HEK293 (cell line): ENCODE data around the gene SPATA21.

Source experiments
- BCL11B ChIP-seq: fragments of 450-650 bp; formaldehyde crosslinking; IDR thresholded peaks from 2 replicates; pipeline ENCODE4 v1.5.1; 2016; ENCODE audit warnings: low read depth, missing biosample characterization, missing genetic modification characterization
- ELK4 ChIP-seq: IDR thresholded peaks from 2 replicates; pipeline ENCODE4 v1.6.1; 2011; ENCODE audit warnings: mild to moderate bottlenecking, low read depth, low read length, borderline replicate concordance
- HOXA7 ChIP-seq: sonication (generic); formaldehyde crosslinking; IDR thresholded peaks from 2 replicates; pipeline ENCODE4 v1.8.1; 2022; ENCODE audit warnings: missing genetic modification reagents, borderline replicate concordance
- HOXC10 ChIP-seq: sonication (generic); formaldehyde crosslinking; IDR thresholded peaks from 2 replicates; pipeline ENCODE4 v1.8.1; 2023; ENCODE audit warnings: mild to moderate bottlenecking, missing genetic modification reagents
- HOXD13 ChIP-seq: sonication (generic); formaldehyde crosslinking; IDR thresholded peaks from 2 replicates; pipeline ENCODE4 v1.8.0; 2022; ENCODE audit warnings: missing genetic modification reagents, borderline replicate concordance
- MYNN ChIP-seq: fragments of 450-650 bp; formaldehyde crosslinking; IDR thresholded peaks from 2 replicates; pipeline ENCODE4 v1.5.1; 2016; ENCODE audit warnings: missing biosample characterization, missing genetic modification characterization, borderline replicate concordance
- SCRT2 ChIP-seq: fragments of 450-650 bp; formaldehyde crosslinking; IDR thresholded peaks from 2 replicates; pipeline ENCODE4 v1.5.1; 2016; ENCODE audit warnings: missing biosample characterization, missing genetic modification characterization
- TSHZ1 ChIP-seq: fragments of 450-650 bp; formaldehyde crosslinking; IDR thresholded peaks from 2 replicates; pipeline ENCODE4 v1.5.1; 2016; ENCODE audit warnings: missing biosample characterization, missing genetic modification characterization, borderline replicate concordance
- ZBTB1 ChIP-seq: fragments of 450-650 bp; formaldehyde crosslinking; IDR thresholded peaks from 2 replicates; pipeline ENCODE4 v1.5.1; 2016; ENCODE audit warnings: missing biosample characterization, missing genetic modification characterization
- ZBTB10 ChIP-seq: fragments of 450-650 bp; formaldehyde crosslinking; IDR thresholded peaks from 2 replicates; pipeline ENCODE4 v1.5.1; 2016; ENCODE audit warnings: missing biosample characterization, missing genetic modification characterization
- ZBTB7A ChIP-seq: fragments of 450-650 bp; formaldehyde crosslinking; IDR thresholded peaks from 2 replicates; pipeline ENCODE4 v1.5.1; 2016; ENCODE audit warnings: low read depth, missing biosample characterization, missing genetic modification characterization
- ZNF140 ChIP-seq: fragments of 450-650 bp; formaldehyde crosslinking; IDR thresholded peaks from 2 replicates; pipeline ENCODE4 v1.5.1; 2016; ENCODE audit warnings: missing biosample characterization, missing genetic modification characterization
- ZNF146 ChIP-seq: fragments of 450-650 bp; formaldehyde crosslinking; IDR thresholded peaks from 2 replicates; pipeline ENCODE4 v1.5.1; 2016; ENCODE audit warnings: missing biosample characterization, missing genetic modification characterization
- ZNF157 ChIP-seq: fragments of 450-650 bp; formaldehyde crosslinking; IDR thresholded peaks from 2 replicates; pipeline ENCODE4 v1.5.1; 2016; ENCODE audit warnings: missing biosample characterization, missing genetic modification characterization
- ZNF169 ChIP-seq: fragments of 450-650 bp; formaldehyde crosslinking; IDR thresholded peaks from 2 replicates; pipeline ENCODE4 v1.5.1; 2016; ENCODE audit warnings: missing biosample characterization, missing genetic modification characterization
- ZNF211 ChIP-seq: fragments of 450-650 bp; formaldehyde crosslinking; IDR thresholded peaks from 2 replicates; pipeline ENCODE4 v1.5.1; 2016; ENCODE audit warnings: low read depth, missing biosample characterization, missing genetic modification characterization
- ZNF23 ChIP-seq: fragments of 450-650 bp; formaldehyde crosslinking; IDR thresholded peaks from 2 replicates; pipeline ENCODE4 v1.5.1; 2016; ENCODE audit warnings: missing biosample characterization, missing genetic modification characterization, borderline replicate concordance
- ZNF350 ChIP-seq: fragments of 450-650 bp; formaldehyde crosslinking; IDR thresholded peaks from 2 replicates; pipeline ENCODE4 v1.5.0; 2017; ENCODE audit warnings: missing biosample characterization, mild to moderate bottlenecking, missing genetic modification characterization
- ZNF354C ChIP-seq: fragments of 450-650 bp; formaldehyde crosslinking; IDR thresholded peaks from 2 replicates; pipeline ENCODE4 v1.5.1; 2016; ENCODE audit warnings: missing biosample characterization, missing genetic modification characterization, low read depth, borderline replicate concordance
- ZNF366 ChIP-seq: fragments of 450-650 bp; formaldehyde crosslinking; conservative IDR thresholded peaks from 2 replicates; pipeline ENCODE4 v1.5.1; 2016; ENCODE audit warnings: missing biosample characterization, missing genetic modification characterization
- ZNF394 ChIP-seq: fragments of 450-650 bp; formaldehyde crosslinking; IDR thresholded peaks from 2 replicates; pipeline ENCODE4 v1.5.1; 2016; ENCODE audit warnings: missing biosample characterization, missing genetic modification characterization, mild to moderate bottlenecking, moderate library complexity, borderline replicate concordance
- ZNF501 ChIP-seq: fragments of 450-650 bp; formaldehyde crosslinking; IDR thresholded peaks from 2 replicates; pipeline ENCODE4 v1.5.1; 2016; ENCODE audit warnings: missing biosample characterization, missing genetic modification characterization
- ZNF514 ChIP-seq: fragments of 450-650 bp; formaldehyde crosslinking; IDR thresholded peaks from 2 replicates; pipeline ENCODE4 v1.5.1; 2016; ENCODE audit warnings: missing biosample characterization, missing genetic modification characterization
- ZNF521 ChIP-seq: fragments of 450-650 bp; formaldehyde crosslinking; IDR thresholded peaks from 2 replicates; pipeline ENCODE4 v1.5.1; 2017; ENCODE audit warnings: missing biosample characterization, mild to moderate bottlenecking, missing genetic modification characterization
- ZNF529 ChIP-seq: fragments of 450-650 bp; formaldehyde crosslinking; IDR thresholded peaks from 2 replicates; pipeline ENCODE4 v1.5.1; 2017; ENCODE audit warnings: missing genetic modification characterization, missing biosample characterization; ENCODE audit not compliant: insufficient replicate concordance
- ZNF549 ChIP-seq: fragments of 450-650 bp; IDR thresholded peaks from 2 replicates; pipeline ENCODE4 v1.5.1; 2018; ENCODE audit warnings: missing biosample characterization, missing genetic modification characterization, mild to moderate bottlenecking, inconsistent platforms, moderate library complexity
- ZNF580 ChIP-seq: fragments of 450-650 bp; formaldehyde crosslinking; IDR thresholded peaks from 2 replicates; pipeline ENCODE4 v1.5.1; 2016; ENCODE audit warnings: missing biosample characterization, missing genetic modification characterization
- ZNF670 ChIP-seq: fragments of 450-650 bp; formaldehyde crosslinking; IDR thresholded peaks from 2 replicates; pipeline ENCODE4 v1.5.1; 2016; ENCODE audit warnings: missing biosample characterization, missing genetic modification characterization, low read depth
- ZNF677 ChIP-seq: fragments of 450-650 bp; IDR thresholded peaks from 2 replicates; pipeline ENCODE4 v1.5.0; 2018; ENCODE audit warnings: missing biosample characterization, mild to moderate bottlenecking, missing genetic modification characterization, moderate library complexity
- ZNF704 ChIP-seq: fragments of 450-650 bp; formaldehyde crosslinking; IDR thresholded peaks from 2 replicates; pipeline ENCODE4 v1.5.1; 2016; ENCODE audit warnings: missing biosample characterization, missing genetic modification characterization
- ZNF791 ChIP-seq: fragments of 450-650 bp; formaldehyde crosslinking; IDR thresholded peaks from 2 replicates; pipeline ENCODE4 v1.5.1; 2016; ENCODE audit warnings: missing biosample characterization, missing genetic modification characterization

The SPATA21 gene

GRCh38 chr1:16351994-16352841 lies 85.0 kb downstream of the SPATA21 start, which contains the start of gene FBXO42 (continued):
- TF ChIP-seq HOXD13 (CRISPR knock-in tag): no peak
- no peak for TF ChIP-seq ZNF394 (tag by site-specific recombination)
- TF ChIP-seq ZNF350 (tag by site-specific recombination): no peak
- no peak for TF ChIP-seq ZNF211 (tag by site-specific recombination)
- TF ChIP-seq HOXC10 (CRISPR knock-in tag): no peak
- TF ChIP-seq ZNF501: peak; percentile 90; the same call in 1 of the 2 replicates
- no peak for TF ChIP-seq ZNF366 (tag by site-specific recombination)
- TF ChIP-seq ZNF670 (tag by site-specific recombination): no peak
- no peak for TF ChIP-seq SCRT2
- TF ChIP-seq ZNF157 (tag by site-specific recombination): no peak
- no peak for TF ChIP-seq ELK4
- no peak for TF ChIP-seq ZBTB1 (tag by site-specific recombination)
- TF ChIP-seq ZNF704: no peak
- peak; percentile 46; the same call in 1 of the 2 replicates for TF ChIP-seq ZBTB7A
- no peak for TF ChIP-seq MYNN (tag by site-specific recombination)
- no peak for TF ChIP-seq ZNF23 (tag by site-specific recombination)
- TF ChIP-seq ZNF791 (tag by site-specific recombination): no peak
- TF ChIP-seq ZNF529: no peak
- TF ChIP-seq ZNF521 (tag by site-specific recombination): no peak
- TF ChIP-seq TSHZ1 (tag by site-specific recombination): 0 out of 2 replicates have a peak, but pooled peaks have one; percentile 9
- no peak for TF ChIP-seq HOXA7 (CRISPR knock-in tag)
- TF ChIP-seq ZNF677 (tag by site-specific recombination): no peak
- TF ChIP-seq ZNF580 (tag by site-specific recombination): no peak
- no peak for TF ChIP-seq ZNF549 (tag by site-specific recombination)
- no peak for TF ChIP-seq ZNF146
- TF ChIP-seq BCL11B (tag by site-specific recombination): 0 out of 2 replicates have a peak, but pooled peaks have one; percentile 12
- peak; percentile 39; the same call in 1 of the 2 replicates for TF ChIP-seq ZBTB10 (tag by site-specific recombination)
- no peak for TF ChIP-seq ZNF140 (tag by site-specific recombination)
- no peak for TF ChIP-seq ZNF169 (tag by site-specific recombination)
- TF ChIP-seq ZNF354C (tag by site-specific recombination): no peak
- TF ChIP-seq ZNF514 (tag by site-specific recombination): no peak
- TF ChIP-seq, all 188 proteins: peak for 67
